HG03159 (cell line): ENCODE measurements around the gene CYTH2.

Experiments
- ATAC-seq: cut with Tn5 transposase; IDR thresholded peaks from one replicate; pipeline ENCODE4 v1.9.1; 2021; ENCODE audit warnings: mild to moderate bottlenecking, moderate library complexity; ENCODE audit not compliant: unreplicated experiment

CYTH2 gene

DNA sequence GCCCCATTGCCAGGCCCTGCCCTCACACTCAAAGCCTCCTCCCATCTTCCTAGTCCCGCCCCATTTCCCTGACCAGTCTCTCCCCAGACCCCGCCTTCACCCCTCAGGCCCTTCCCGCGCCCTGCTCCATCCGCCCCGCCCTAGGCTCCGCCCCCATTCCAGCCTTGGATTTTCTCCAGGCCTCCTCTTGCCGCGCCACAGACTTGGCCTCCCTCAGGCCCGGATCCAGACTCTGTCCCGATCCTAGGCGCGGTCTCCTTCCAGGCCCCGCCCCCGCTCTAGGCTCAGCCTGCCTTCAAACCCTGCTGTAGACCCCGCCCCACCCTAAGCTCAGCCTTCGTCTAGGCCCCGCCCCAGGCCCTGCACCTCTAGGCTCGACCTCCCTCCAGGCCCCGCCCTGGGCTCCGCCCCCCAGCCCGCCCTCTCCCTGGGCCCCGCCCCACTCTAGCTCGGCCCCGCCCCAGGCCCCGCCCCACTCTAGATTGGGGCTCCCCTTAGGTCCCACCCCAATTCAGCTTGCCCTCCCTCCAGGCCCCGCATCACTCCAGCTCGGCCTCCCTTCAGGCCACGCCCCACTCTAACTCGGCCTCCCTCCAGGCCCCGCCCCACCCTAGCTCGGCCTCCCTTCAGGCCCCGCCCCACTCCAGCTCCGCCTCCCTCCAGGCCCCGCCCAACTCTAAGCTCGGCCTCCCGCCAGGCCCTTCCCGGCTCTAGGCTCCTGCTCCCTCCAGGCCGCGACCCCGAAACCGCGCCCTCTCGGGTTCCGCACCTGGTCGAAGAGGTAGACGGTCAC lies 24.0 kb downstream of the CYTH2 start:
- peak; percentile 58 for ATAC-seq

DNA sequence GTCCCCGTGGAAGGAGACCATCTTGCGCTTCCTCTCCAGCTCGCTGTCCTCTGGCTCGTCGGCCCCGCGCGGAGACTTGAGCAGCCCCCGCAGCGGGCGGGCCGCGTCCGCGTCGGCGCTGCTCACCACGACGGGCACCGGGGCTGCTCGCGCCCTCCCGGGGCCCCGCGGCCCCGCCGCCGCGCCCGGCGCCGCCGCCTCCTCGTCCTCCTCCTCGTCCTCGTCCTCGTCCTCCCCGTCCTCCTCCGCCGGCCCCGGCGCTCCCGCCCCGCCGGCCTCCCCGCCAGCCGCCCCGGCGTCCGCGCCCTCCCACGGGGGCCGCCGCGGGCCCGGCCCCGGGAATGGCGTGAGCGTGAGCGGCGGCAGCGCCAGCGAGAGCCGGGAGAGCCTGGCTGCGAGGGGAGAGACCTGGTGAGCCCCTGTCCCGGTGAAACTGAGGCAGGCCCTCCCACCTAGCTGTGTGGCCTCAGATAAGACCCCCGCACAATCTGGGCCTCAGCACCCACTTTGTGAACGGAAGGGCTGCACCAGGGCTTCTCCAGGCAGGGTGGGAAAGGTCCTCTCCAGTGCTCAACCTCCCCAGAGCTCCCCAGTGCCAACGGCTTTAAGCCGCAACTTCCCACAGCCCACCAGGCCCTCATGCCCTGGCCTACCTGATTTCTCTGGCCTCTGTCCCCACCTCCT lies 24.7 kb downstream of the CYTH2 start:
- ATAC-seq, result no peak

DNA sequence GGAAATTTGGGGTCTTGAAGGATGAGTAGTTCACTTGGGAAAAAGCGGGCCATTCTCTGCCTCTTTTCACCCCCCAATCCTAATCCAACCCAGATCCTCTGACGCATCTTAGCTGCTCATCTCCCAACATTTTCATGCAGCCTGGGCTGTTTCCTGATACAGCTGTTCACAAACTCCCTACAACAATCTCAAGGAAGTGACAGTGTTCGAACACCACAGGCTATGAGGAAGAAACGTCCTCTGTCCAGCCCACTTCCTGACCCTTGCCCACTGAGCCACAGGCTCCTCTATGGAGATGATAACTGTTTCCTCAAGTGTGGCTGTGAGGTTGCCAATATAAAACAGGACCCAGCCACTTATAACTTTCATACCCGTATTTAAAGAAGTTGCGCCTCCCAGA lies 26.2 kb downstream of the CYTH2 start:
- ATAC-seq, result no peak

DNA sequence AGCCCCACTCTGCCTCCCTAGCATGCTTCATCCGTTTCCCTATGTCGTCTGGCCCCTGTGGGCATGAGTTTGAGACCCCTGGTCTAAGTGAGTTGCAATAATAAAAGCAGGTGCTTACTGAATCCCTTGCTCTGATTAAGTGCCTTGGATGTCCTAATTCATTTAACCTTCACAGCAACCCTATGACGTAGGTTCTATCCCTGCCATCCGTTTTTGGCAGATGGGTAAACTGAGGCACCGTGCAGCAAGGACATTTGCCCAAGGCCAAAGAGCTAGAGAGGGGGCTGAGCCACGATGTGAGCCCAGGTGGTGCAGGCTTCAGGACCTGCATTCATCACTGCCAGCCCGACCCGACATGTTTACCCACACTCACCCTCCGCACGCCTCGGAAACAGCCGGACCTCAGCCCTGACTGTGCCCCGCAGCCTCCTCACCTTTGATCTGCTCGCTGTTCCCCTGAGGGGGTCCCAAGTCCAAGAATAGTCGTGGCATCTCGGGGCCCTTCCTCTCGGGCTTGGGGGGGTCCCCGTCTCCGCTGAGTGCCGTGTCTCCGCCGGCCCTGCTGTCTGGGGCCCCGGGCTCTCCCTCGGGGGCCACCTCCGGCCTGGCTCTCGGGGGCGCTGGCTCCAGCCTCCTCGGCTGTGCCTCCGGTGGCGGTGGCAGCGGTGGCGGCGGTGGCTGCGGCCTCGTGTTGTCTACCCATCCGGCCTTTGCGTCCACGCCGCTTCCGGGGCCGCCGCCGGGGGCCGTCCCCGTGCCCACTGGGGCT lies 28.0 kb downstream of the CYTH2 start:
- no peak for ATAC-seq

DNA sequence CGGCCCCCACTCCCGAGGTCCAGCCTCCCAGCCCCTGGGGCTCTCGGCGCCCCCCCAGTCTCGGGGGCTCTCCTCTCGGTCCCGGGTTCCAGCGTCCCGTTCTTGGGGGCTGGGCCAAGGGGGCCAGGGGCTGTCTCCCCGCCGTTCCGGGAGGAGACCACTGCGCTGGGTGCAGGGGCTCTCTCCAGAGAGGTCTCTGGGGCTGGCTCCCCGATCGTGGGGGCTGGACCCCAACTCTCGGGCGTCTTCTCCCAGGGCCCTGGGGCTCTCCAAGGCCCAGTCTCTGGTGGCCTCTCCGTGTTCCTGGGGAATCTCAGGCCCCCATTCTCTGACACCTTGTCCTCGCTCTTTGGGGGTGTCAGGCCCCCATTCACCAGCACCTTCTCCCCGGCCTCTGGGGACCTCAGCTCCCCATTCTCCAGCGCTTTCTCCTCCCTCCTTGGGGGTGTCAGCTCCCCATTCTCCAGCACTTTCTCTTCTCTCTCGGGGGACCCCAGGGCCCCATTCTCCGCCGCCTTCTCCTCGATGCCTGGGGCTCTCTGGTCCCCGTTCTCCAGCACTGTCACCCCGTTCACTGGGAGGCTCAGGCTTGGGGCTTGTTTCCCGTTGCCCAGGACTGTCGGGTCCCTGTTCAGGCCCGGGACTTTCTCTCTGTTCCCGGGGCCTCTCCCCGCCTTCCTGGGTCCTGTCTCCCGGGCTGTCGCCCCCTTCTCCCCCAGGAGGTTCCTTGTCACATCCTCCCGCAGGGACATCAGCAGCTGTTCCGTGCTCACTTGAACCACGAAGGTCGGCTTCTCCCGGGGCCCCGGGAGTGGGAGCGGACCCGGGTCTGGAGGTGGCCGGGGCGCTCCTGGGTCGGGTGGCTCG lies 28.8 kb downstream of the CYTH2 start:
- ATAC-seq, result no peak

DNA sequence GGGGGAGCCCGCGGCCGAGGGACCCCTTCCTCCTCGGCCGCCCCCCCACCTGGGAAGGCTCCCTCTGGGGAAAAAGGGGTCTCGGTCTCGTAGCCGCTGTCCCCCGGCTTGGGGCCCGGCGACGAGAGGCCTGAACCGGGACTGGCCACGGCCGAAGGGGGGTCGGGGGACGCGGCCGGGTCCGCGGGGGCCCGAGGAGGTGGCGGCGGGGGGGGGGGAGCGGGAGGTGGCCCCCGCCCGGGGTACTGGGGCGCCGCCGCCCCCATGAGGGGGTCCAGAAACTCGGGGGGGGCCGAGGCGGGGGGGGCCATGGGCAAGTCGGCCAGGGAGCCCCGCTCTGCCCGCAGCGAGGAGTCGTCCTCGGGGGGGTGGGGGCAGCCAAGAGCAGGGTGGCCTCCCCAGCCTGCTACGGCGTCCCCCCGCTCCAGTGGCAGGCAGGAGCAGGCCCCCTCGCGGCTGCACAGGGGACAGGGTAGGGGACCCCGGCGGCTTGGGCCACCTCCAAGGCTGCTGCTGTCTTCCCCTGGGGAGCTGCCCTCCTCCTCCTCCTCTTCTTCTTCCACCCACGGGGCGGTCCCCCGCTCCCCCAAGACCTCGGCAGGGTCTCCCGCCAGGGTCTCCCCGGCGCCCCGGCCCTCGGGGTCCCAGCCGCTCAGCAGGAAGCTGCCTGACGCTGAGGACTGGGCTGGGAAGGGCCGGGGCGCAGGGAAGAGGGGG lies 29.6 kb downstream of the CYTH2 start:
- no peak for ATAC-seq

DNA sequence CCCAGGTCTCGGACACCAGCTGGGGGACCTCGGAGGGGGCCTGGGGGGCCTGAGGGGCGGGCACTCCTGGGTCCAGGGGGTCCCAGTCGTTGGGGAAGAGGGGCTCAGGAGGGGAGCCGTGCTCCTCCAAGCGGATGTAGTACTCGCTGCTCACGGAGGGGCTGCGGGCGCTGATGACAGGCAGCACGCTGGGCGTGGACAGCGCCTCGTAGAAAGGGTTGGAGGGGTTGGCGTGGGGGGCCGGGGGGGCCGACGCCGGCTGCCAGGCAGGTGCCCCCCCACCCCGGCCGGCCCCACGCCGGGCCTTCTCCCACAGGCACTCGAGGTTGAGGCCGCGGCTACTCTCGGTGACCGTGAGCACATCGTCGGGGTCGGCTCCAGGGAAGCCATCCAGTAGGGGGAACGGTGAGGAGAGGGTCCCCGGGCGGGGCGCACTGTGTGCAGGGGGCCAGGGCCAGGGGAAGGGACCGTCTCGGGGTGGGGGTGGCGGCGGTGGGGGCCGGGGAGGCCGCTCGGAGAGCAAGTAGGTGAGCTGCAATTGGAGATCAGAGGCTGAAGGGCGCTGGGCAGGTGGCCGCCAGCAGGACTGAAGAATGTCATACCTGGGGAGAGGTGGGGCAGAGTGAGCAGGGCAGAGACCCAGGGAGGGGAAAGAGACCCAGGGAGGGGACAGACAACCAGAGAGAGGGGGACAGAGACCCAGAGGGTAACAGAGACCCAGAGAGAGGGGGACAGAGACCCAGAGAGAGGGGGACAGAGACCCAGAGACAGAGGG lies 30.3 kb downstream of the CYTH2 start:
- ATAC-seq, result no peak

DNA sequence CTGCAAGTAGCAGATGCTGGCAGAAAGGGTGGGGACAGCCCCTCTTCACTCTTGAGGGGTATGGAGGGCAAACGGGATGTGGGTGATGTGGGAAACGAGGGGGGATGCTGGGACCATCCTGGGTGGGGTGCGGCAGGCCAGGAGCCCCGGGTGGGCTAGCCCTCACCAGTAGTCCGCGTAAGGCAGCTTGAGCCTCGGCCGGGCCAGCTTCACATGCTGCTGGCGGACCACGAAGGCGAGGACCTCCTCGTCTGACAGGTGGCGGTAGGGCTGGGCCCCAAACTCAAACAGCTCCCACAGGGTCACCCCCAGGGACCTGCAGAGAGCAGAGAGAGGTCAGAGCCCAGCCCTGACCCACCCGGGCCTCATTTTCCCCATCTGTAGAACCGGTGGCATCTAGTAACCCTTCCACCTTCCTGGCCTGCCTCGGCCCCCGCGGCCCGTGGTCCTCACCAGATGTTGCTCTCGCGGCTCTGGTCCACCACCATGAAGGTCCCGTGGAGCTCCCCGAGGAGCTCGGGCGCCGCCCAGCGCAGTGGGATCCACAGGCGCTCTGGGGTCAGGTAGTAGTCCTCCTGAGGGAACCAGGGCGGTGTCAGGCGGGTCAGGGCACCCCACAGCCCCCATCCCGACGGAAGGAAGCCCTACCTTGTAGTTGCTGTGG lies 31.8 kb downstream of the CYTH2 start:
- ATAC-seq, result no peak

DNA sequence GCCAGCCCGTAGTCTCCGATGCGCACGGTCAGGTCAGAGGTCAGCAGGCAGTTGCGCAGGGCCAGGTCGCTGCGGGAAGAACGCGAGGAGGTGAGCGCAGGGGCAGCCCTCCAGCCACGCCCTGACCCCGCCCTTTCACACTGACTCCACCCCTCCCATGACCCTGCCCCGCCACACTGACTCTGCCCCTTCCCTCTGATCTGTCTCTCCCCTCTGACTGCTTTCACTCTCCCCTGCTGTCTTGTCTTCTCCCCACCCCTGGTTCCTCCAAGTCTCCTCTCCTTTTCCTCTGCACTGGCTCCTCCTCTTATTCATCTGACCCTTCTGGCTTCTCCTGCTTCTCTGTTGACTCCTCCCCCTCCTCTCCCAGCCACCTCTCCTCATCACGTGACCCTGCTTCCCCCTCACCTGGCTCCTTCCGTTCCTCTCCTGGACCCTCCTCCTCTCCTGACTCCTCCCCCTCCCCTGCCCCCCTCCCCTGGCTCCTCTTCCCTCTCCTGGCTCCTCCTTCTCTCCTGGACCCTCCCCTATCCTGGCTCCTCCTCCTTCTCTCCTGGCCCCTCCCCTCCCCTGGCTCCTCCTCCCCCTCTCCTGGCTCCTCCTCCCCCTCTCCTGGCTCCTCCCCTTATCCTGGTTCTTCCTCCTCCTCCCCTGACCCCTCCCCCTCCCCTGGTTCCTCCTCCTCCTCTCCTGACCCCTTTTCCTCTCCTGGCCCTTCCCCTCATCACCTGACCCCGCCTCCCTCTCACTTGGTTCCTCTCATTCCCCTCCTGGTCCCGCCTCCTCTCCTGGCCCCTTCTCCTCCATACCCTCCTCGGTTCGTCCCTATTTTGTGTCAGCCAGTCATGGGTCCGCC lies 32.6 kb downstream of the CYTH2 start:
- ATAC-seq, result peak; percentile 40

DNA sequence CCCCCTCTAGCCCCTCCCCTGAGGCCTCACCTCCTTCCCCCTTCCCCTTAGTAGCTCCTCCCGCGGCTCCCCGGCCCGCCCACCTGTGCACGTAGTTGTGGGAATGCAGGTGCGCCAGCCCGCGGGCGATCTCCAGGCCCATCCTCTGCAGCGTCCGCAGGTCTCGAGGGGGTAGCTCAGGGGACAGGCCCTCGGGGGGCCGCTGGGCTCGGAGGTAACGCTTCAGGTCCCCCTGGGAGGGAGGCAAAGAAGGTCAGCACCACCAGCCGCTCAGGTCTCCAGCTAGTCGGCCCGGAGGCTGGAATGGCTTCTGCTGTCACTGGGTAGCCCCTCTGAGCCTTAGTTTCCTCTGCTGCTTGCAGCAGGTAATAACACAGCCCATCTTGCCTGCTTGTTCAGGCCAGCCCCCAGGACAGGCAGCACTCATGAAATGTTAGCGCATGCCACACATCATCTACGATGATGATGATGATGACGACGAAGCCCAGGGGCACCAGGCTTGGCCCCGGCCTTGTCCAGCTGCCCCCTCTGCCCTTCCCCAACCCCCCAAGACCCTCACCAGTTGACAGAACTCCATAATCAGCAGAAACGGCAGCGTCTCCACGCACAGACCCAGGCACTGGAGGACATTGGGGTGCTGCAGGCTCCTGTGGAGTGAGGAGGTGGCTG lies 33.3 kb downstream of the CYTH2 start:
- ATAC-seq, result no peak

DNA sequence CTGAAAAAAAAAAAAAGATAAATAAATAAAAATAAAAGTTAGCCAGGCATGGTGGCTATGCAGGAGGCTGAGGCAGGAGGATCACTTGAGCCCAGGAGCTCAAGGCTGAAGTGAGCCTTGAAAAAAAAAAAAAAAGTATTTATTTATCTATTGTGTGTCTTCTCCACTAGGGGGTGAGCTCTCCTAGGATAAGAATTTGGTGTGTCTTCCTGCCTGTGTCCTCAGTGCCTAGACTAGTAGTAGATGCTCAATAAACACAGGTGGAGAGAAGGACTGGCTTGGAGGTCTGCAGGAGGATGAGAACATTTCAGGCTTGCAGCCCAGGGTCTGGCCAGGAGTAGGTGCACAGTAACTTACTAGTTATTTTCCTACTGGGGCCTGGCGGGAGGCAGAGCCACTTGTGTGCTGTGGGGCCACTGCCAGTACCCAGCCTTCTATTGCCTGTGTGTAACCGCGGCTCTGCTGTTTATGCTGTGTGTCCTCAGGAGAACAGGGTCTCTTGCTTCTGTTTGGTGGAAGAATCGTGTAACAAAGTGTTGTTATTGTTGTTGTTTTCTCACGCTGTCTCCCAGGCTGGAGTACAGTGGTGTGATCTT lies 37.1 kb downstream of the CYTH2 start:
- no peak for ATAC-seq

DNA sequence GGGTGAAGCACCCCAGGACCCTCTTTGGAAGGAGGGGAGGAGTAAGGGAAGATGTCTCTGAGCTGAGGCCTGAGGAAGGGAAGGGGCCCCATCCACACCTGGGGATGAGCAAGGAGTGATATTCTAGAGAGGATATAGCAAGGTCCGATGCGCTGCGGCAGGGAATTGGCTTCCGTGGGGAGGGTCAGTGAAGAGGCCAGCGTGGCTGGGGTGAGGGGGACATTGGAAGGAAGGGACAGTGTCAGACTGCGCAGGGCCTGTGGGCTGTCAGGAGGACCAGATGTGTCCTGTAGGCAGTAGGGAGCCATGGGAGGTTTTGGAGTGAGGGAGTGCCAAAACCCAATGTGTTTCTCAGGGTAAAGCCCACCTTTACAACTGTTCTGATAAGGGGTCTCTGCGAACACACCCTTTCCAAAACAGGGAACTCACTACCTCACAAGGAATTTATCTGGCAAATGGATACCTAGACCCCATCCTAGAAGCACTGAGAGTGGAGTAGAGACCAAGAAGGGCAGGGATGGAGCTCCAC lies 38.8 kb downstream of the CYTH2 start:
- ATAC-seq, result no peak

DNA sequence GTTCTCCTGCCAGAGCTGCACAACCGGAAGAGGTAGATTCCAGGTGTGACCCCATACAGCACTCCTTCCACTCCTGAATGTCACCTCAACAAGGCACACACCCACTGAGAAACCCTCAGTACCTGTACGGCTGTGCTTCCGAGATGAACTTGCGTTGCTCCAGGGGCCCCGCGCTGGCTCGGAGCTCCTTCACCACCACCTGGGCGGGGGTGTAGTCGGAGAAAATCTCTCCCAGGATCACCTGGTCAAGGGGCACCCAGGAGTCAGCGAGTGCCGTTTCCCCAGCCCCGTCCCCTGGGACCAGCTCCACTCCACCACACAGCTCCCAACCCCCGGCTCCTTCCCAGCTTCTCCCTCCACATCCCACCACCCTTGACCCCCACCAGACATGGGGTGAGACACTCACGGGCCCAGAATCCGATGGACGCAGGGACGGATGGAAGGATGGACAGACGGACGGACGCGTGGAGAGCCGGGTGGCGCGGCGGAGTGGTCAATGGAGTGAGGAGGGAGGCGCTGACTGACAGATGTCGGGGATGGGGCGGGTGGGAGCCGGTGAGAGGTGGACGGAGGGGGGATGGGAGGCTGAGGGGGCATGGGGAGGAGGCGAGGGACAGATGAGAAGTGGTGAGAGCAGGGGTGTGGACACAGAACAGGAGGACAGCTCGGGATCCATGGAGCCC lies 39.7 kb downstream of the CYTH2 start:
- no peak for ATAC-seq

DNA sequence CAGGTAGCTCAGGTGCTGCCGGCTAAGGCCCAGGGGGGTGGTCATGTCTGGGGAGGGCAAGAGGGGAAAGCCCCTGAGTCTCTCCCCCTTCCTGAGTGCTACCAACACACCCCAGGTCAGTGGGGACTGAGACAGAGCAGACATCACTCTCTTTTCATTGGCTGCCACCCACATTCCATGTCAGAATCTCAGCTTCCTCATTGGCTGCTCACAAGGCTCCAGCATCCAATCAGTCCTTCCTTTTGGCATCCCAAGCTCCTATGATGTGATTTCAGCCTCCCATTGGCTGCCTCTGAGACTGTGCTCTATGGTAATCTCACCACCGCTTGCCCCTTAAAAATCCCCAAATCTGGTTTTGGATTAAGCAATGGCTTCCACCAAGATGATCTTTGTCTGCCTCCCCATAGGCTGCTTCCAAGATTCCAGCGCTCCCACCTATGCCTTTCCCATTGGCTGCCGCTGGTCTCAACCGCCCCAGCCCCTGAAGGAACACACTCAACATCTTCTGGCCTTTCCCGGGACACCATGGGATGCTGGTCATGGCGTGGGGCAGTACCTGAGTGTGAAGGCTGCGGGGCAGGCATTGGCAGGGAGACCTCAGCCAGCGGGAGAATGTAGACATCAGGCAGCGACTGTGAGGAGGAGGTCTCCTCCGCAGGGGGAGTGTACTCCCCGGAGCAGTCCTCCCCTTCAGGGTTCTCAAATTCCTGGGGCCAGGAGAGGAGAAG lies 40.5 kb downstream of the CYTH2 start:
- ATAC-seq, result no peak

DNA sequence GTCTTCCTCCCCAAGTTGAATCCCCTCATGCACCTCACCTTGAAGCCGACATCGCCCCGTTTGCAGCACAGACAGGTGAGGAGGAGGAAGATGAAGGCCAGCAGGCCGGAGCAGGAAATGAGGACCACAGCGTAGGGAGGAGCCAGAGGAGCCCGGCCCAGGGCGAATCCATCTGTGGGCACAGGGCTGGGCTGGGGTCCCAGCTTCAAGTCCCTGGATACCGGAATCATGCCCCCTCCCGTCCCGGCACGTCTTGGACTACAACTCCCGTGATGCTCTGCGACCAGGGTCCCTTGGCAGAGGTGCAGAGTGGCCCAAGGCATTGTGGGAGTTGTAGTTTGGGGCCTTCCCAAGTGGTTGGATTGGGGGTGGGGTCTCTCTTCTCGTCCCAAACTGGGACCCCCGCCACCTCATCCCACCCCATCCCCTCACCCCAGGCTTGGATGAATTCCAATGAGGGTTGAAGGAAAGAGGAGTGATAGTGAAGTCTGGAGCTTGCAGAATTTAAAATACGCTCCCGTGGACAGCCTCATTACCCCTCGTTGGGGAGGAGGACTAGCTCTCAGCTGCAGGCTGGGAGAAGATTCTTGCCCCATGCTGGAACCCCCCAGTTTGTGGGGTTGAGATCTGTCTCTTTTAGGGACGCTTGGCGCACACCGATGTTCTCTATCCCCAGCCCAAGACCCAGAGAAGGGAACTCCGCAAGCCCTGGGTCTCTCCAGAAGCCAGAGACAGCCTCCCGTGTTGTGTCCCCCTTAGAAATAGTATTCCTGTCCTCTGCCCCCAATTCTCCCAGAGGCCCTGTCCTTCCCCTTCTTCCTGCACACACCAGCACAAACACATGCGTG lies 41.5 kb downstream of the CYTH2 start:
- ATAC-seq, result no peak
